Measurements from ENCODE around the gene ONECUT2.

Gene ONECUT2

GRCh38 chr18:57431467-57432080 lies 3.6 kb upstream of the ONECUT2 start:
- FAIRE-seq = no peak

GRCh38 chr18:57432140-57432539 lies 3.0 kb upstream of the ONECUT2 start:
- FAIRE-seq = no peak

- FAIRE-seq = no peak
Measured at GRCh38 chr18:57432751-57433400, 2.3 kb upstream of the ONECUT2 start.

GRCh38 chr18:57433482-57433881 lies 1.7 kb upstream of the ONECUT2 start:
- no peak for FAIRE-seq

- no peak for FAIRE-seq
Measured at GRCh38 chr18:57433934-57434535, 1.1 kb upstream of the ONECUT2 start.

GRCh38 chr18:57435846-57436190 lies 644 bp downstream of the ONECUT2 start:
- FAIRE-seq = no peak

- no peak for FAIRE-seq
Measured at GRCh38 chr18:57436191-57436964, 1.2 kb downstream of the ONECUT2 start.

GRCh38 chr18:57436965-57437333 lies 1.8 kb downstream of the ONECUT2 start:
- FAIRE-seq = no peak

GRCh38 chr18:57437402-57437765 lies 2.2 kb downstream of the ONECUT2 start:
- no peak for FAIRE-seq

GRCh38 chr18:57437766-57438671 lies 2.8 kb downstream of the ONECUT2 start:
- FAIRE-seq = no peak

- FAIRE-seq = no peak
Measured at GRCh38 chr18:57438743-57439608, 3.8 kb downstream of the ONECUT2 start.

- FAIRE-seq = no peak
Measured at GRCh38 chr18:57439609-57439968, 4.4 kb downstream of the ONECUT2 start.

GRCh38 chr18:57439985-57440330 lies 4.8 kb downstream of the ONECUT2 start:
- no peak for FAIRE-seq

GRCh38 chr18:57440331-57441070 lies 5.3 kb downstream of the ONECUT2 start:
- no peak for FAIRE-seq

- FAIRE-seq = no peak
Measured at GRCh38 chr18:57441071-57441794, 6.1 kb downstream of the ONECUT2 start.

GRCh38 chr18:57443247-57443646 lies 8.1 kb downstream of the ONECUT2 start:
- no peak for FAIRE-seq

GRCh38 chr18:57443702-57444101 lies 8.5 kb downstream of the ONECUT2 start:
- no peak for FAIRE-seq

- FAIRE-seq = no peak
Measured at GRCh38 chr18:57444301-57444759, 9.2 kb downstream of the ONECUT2 start.

- no peak for FAIRE-seq
Measured at GRCh38 chr18:57445488-57446319, 10.5 kb downstream of the ONECUT2 start.

GRCh38 chr18:57446322-57446721 lies 11.1 kb downstream of the ONECUT2 start:
- FAIRE-seq = no peak
